OCI-LY7 (cell line): ENCODE results near the gene ATXN1L. TPM values are rescaled to one million over a fixed set of nuclear protein-coding genes. Genes with fewer than 3 reads are reported as not detected.
"Not testable (repeated sequence)": the region's sequence is repeated elsewhere in the genome, so short reads cannot be mapped to it uniquely, and the experiment has no call there.

Experiments
- BruUV-seq: library from RNA; stranded (reverse); fragments of 400-500 nt; replicated peaks from 2 replicates; lab custom pipeline; 2021; lab: Mats Ljungman, UMichigan
- CTCF ChIA-PET: fragments of 300-600 bp; sonication (Branson Sonifier 250); formaldehyde crosslinking; loops from one replicate; lab custom pipeline; 2022; ENCODE audit warnings: antibody characterized with exemption; ENCODE audit not compliant: unreplicated experiment; lab: Charles Lee
- POLR2A ChIA-PET: fragments of 300-600 bp; sonication (Branson Sonifier 250); formaldehyde crosslinking; loops from one replicate; lab custom pipeline; 2022; ENCODE audit warnings: antibody characterized with exemption; lab: Charles Lee
- DNase-seq: peaks from one replicate; pipeline ENCODE4 v3.0.0-alpha.2; 2015; ENCODE audit warnings: low spot score
- H2AFZ ChIP-seq: fragments of 200-600 bp; sonication (generic), shearing (Covaris generic); 2 replicates; pipeline ENCODE4 v1.6.1; 2014; ENCODE audit warnings: mild to moderate bottlenecking, antibody characterized with exemption, low read length, moderate library complexity
- H3K27ac ChIP-seq: fragments of 200-600 bp; sonication (generic); 2 replicates; pipeline ENCODE4 v1.5.1; 2014; ENCODE audit warnings: mixed run types, low read depth, mild to moderate bottlenecking, moderate library complexity, low read length, inconsistent platforms; ENCODE audit not compliant: poor library complexity, severe bottlenecking
- H3K36me3 ChIP-seq: fragments of 200-600 bp; sonication (generic); 2 replicates; pipeline ENCODE4 v1.6.1; 2014; ENCODE audit warnings: mild to moderate bottlenecking, antibody characterized with exemption, low read length, moderate library complexity, mixed read lengths; ENCODE audit not compliant: insufficient read depth
- H3K4me1 ChIP-seq: fragments of 200-600 bp; sonication (generic); 2 replicates; pipeline ENCODE4 v1.5.1; 2014; ENCODE audit warnings: mild to moderate bottlenecking, low read length; ENCODE audit not compliant: insufficient read depth, poor library complexity, severe bottlenecking
- H3K4me2 ChIP-seq: fragments of 200-600 bp; sonication (generic); 2 replicates; pipeline ENCODE4 v1.6.1; 2014; ENCODE audit warnings: mild to moderate bottlenecking, low read length
- H3K4me3 ChIP-seq: fragments of 200-600 bp; sonication (generic); 2 replicates; pipeline ENCODE4 v1.5.1; 2014; ENCODE audit warnings: mild to moderate bottlenecking, low read depth, low read length; ENCODE audit not compliant: poor library complexity, severe bottlenecking
- H3K79me2 ChIP-seq: fragments of 200-600 bp; sonication (generic); 2 replicates; pipeline ENCODE4 v1.6.1; 2016; ENCODE audit warnings: low read depth, mild to moderate bottlenecking, low read length, moderate library complexity, mixed read lengths; ENCODE audit not compliant: insufficient read depth
- H3K9me2 ChIP-seq: fragments of 200-600 bp; sonication (generic); 2 replicates; pipeline ENCODE4 v1.6.1; 2016; ENCODE audit warnings: mild to moderate bottlenecking, low read length, mixed read lengths; ENCODE audit not compliant: insufficient read depth
- H3K9me3 ChIP-seq: fragments of 200-600 bp; sonication (generic); 2 replicates; pipeline ENCODE4 v1.6.1; 2014; ENCODE audit warnings: mild to moderate bottlenecking, mixed run types, low read length, mixed read lengths
- H4K20me1 ChIP-seq: fragments of 200-600 bp; sonication (generic); 2 replicates; pipeline ENCODE4 v1.6.1; 2014; ENCODE audit warnings: mild to moderate bottlenecking, antibody characterized with exemption, low read length, moderate library complexity, mixed read lengths; ENCODE audit not compliant: insufficient read depth
- CTCF ChIP-seq: fragments of 200-600 bp; sonication (generic); conservative IDR thresholded peaks from 2 replicates; pipeline ENCODE4 v1.5.1; 2014; ENCODE audit warnings: mild to moderate bottlenecking, antibody characterized with exemption, low read length, moderate library complexity, mixed read lengths
- EZH2phosphoT487 ChIP-seq: fragments of 200-600 bp; sonication (generic); IDR thresholded peaks from 2 replicates; pipeline ENCODE4 v1.6.1; 2018; ENCODE audit warnings: low read depth, borderline replicate concordance, mild to moderate bottlenecking, mixed run types, antibody characterized with exemption, low read length, moderate library complexity, mixed read lengths
- intact Hi-C: fragments of 100-400 bp; cut with micrococcal nuclease; formaldehyde crosslinking; loops from one replicate; pipeline ENCODE4 v1.10.0; 2022; ENCODE audit not compliant: unreplicated experiment
- total RNA-seq, 2 experiments: library from RNA; depleted of rRNA in 1 of 2; stranded (reverse); fragments of >200 nt in 1 of 2; shearing (Covaris generic) in 1 of 2; gene quantifications; 2 replicates each; pipeline ENCODE4 v1.2.3, GENCODE V29; 2014 to 2022

ATXN1L gene
- total RNA-seq, 2 experiments from 2014 or later, result 12.5 to 19.5 TPM

- Histone ChIP-seq H3K4me3 (no peak overlapping the region), H3K4me1 (no peaks in the 10 kb centered on the region), H3K4me2 (no peak overlapping the region), H3K27ac (no peak overlapping the region), H3K9me2 (no peaks in the 10 kb centered on the region), H3K79me2 (no peaks in the 10 kb centered on the region), H3K36me3 (peaks cover 33% of the 10 kb centered on the region; the same call in 1 of the 2 replicates), H4K20me1 (no peaks in the 10 kb centered on the region), H3K9me3 (no peaks in the 10 kb centered on the region), H2AFZ (no peak overlapping the region)
- intact Hi-C loops, result no loop called here
- TF ChIP-seq CTCF, result no peak
- TF ChIP-seq EZH2phosphoT487, result no peak
- ChIA-PET CTCF (no interaction called here), POLR2A (interaction anchor here (1.0 kb wide), 1 partner anchor 11 kb away, joined by 3 read pairs; no protein-coding TSS in a partner anchor)
- BruUV-seq, result no TSS peak
- no peak for DNase-seq
Observed at GRCh38 chr16:71863995-71864394, 18.2 kb downstream of the ATXN1L start.

GRCh38 chr16:71865173-71865863 lies 19.5 kb downstream of the ATXN1L start:
- TF ChIP-seq EZH2phosphoT487, result no peak
- TF ChIP-seq CTCF, result no peak
- CTCF ChIA-PET, result no interaction called here
- no peak for DNase-seq
- no peaks in the 10 kb centered on the region for H4K20me1 ChIP-seq
- H3K9me2 ChIP-seq, result no peaks in the 10 kb centered on the region
- H3K4me2 ChIP-seq, result no peak overlapping the region
- H3K4me1 ChIP-seq, result no peaks in the 10 kb centered on the region
- no peak overlapping the region for H2AFZ ChIP-seq
- no peaks in the 10 kb centered on the region for H3K79me2 ChIP-seq
- no peak overlapping the region for H3K4me3 ChIP-seq
- POLR2A ChIA-PET, result no interaction called here
- no TSS peak for BruUV-seq
- H3K9me3 ChIP-seq, result no peaks in the 10 kb centered on the region
- intact Hi-C loops, result no loop called here
- peaks cover 22% of the 10 kb centered on the region; the same call in 1 of the 2 replicates for H3K36me3 ChIP-seq
- H3K27ac ChIP-seq, result no peak overlapping the region

- POLR2A ChIA-PET, result interaction anchor here (1.0 kb wide), 1 partner anchor 12 kb away, joined by 3 read pairs; no protein-coding TSS in a partner anchor
Observed at GRCh38 chr16:71867175-71867574, 21.4 kb downstream of the ATXN1L start.

More at GRCh38 chr16:71867175-71867574, 21.4 kb downstream of the ATXN1L start:
- H3K4me1 ChIP-seq, H2AFZ ChIP-seq, H3K9me2 ChIP-seq, CTCF ChIA-PET, H3K4me2 ChIP-seq, H3K27ac ChIP-seq, H3K36me3 ChIP-seq, H3K9me3 ChIP-seq, BruUV-seq, H4K20me1 ChIP-seq, intact Hi-C loops, H3K4me3 ChIP-seq, DNase-seq, H3K79me2 ChIP-seq: not testable (repeated sequence)
